ENCODE measurements around the gene KIRREL3.

The KIRREL3 gene

GRCh38 chr11:126790550-126791081 is 210.0 kb downstream of the KIRREL3 start:
- peak; percentile 87 for DNase-seq (ENCODE audit: low spot score)

GRCh38 chr11:126782810-126783209 is 217.8 kb downstream of the KIRREL3 start:
- no peak for DNase-seq (ENCODE audit: low spot score)

- DNase-seq (ENCODE audit: low spot score), result no peak
Observed at GRCh38 chr11:126781942-126782341, 218.6 kb downstream of the KIRREL3 start.

GRCh38 chr11:126776119-126776518 is 224.5 kb downstream of the KIRREL3 start:
- no peak for DNase-seq (ENCODE audit: low spot score)

- DNase-seq (ENCODE audit: low spot score), result no peak
Observed at GRCh38 chr11:126772267-126772666, 228.3 kb downstream of the KIRREL3 start.

GRCh38 chr11:126768702-126769101 is 231.9 kb downstream of the KIRREL3 start:
- no peak for DNase-seq (ENCODE audit: low spot score)

- no peak for DNase-seq (ENCODE audit: low spot score)
Observed at GRCh38 chr11:126766440-126766839, 234.1 kb downstream of the KIRREL3 start.

GRCh38 chr11:126765196-126765595 is 235.4 kb downstream of the KIRREL3 start:
- DNase-seq (ENCODE audit: low spot score), result no peak

- no peak for DNase-seq (ENCODE audit: low spot score)
Observed at GRCh38 chr11:126764231-126764630, 236.3 kb downstream of the KIRREL3 start.

GRCh38 chr11:126756855-126757254 is 243.7 kb downstream of the KIRREL3 start:
- no peak for DNase-seq (ENCODE audit: low spot score)

- no peak for DNase-seq (ENCODE audit: low spot score)
Observed at GRCh38 chr11:126756421-126756820, 244.1 kb downstream of the KIRREL3 start.

GRCh38 chr11:126755526-126755925 is 245.0 kb downstream of the KIRREL3 start:
- no peak for DNase-seq (ENCODE audit: low spot score)

- DNase-seq (ENCODE audit: low spot score), result no peak
Observed at GRCh38 chr11:126754591-126755426, 245.8 kb downstream of the KIRREL3 start.

- DNase-seq (ENCODE audit: low spot score), result no peak
Observed at GRCh38 chr11:126753990-126754389, 246.6 kb downstream of the KIRREL3 start.

GRCh38 chr11:126751242-126751641 is 249.3 kb downstream of the KIRREL3 start:
- peak; percentile 33 for DNase-seq (ENCODE audit: low spot score)

- DNase-seq (ENCODE audit: low spot score), result no peak
Observed at GRCh38 chr11:126748793-126749192, 251.8 kb downstream of the KIRREL3 start.

- no peak for DNase-seq (ENCODE audit: low spot score)
Observed at GRCh38 chr11:126748100-126748791, 252.3 kb downstream of the KIRREL3 start.

- DNase-seq (ENCODE audit: low spot score), result no peak
Observed at GRCh38 chr11:126747315-126747714, 253.3 kb downstream of the KIRREL3 start.

GRCh38 chr11:126746443-126746842 is 254.1 kb downstream of the KIRREL3 start:
- DNase-seq (ENCODE audit: low spot score), result no peak

GRCh38 chr11:126744699-126745098 is 255.9 kb downstream of the KIRREL3 start:
- DNase-seq (ENCODE audit: low spot score), result no peak

- no peak for DNase-seq (ENCODE audit: low spot score)
Observed at GRCh38 chr11:126743628-126744027, 256.9 kb downstream of the KIRREL3 start.

- DNase-seq (ENCODE audit: low spot score), result no peak
Observed at GRCh38 chr11:126742582-126742981, 258.0 kb downstream of the KIRREL3 start.

- no peak for DNase-seq (ENCODE audit: low spot score)
Observed at GRCh38 chr11:126740846-126741245, 259.7 kb downstream of the KIRREL3 start.

Measured in GM03348 (cell line).